Activated CD8-positive, alpha-beta memory T cell treated with anti-CD3 and anti-CD28 coated beads, Interleukin-2, amount 10 ng/mL, durations not matched to agents 7 days and 5 days (primary cell): ENCODE results near the gene VPS26C. TPM values are rescaled to one million over a fixed set of nuclear protein-coding genes. Genes with fewer than 3 reads are reported as not detected.
"Not testable (repeated sequence)": the region's sequence is repeated elsewhere in the genome, so short reads cannot be mapped to it uniquely, and the experiment has no call there.

ENCODE experiments used
- ATAC-seq: fragments of 150-1000 bp; cut with Tn5 transposase; one replicate; pipeline ENCODE4 v1.10.0; 2021; ENCODE audit warnings: moderate library complexity
- CTCF ChIA-PET: fragments of 350-600 bp; sonication (Branson Sonifier 250); formaldehyde crosslinking; loops from one replicate; lab custom pipeline; 2021; ENCODE audit warnings: antibody characterized with exemption; lab: Charles Lee
- DNase-seq: peaks from one replicate; pipeline ENCODE4 v3.0.0-alpha.2; 2020
- H3K27ac Mint-ChIP-seq: one replicate; pipeline ENCODE4 v1.8.0; 2021; ENCODE audit warnings: mild to moderate bottlenecking, mixed read lengths
- H3K27me3 Mint-ChIP-seq: one replicate; pipeline ENCODE4 v1.8.0; 2021; ENCODE audit warnings: mixed read lengths
- H3K36me3 Mint-ChIP-seq: one replicate; pipeline ENCODE4 v1.8.0; 2021; ENCODE audit warnings: mild to moderate bottlenecking, mixed read lengths
- H3K4me1 Mint-ChIP-seq: one replicate; pipeline ENCODE4 v1.8.0; 2021; ENCODE audit warnings: mixed read lengths
- H3K4me3 Mint-ChIP-seq: one replicate; pipeline ENCODE4 v1.8.0; 2021; ENCODE audit warnings: mild to moderate bottlenecking, moderate library complexity, mixed read lengths
- H3K9me3 Mint-ChIP-seq: one replicate; pipeline ENCODE4 v1.8.0; 2022; ENCODE audit warnings: low read depth, mixed read lengths
- total RNA-seq, 2 experiments: library from RNA; stranded (reverse); gene quantifications; one replicate each; pipeline ENCODE4 v1.2.3, GENCODE V29; 2021

Gene VPS26C
- total RNA-seq, 2 experiments from 2014 or later = 83.1 to 94.3 TPM

- H3K9me3 Mint-ChIP-seq, CTCF ChIA-PET, H3K27me3 Mint-ChIP-seq, H3K27ac Mint-ChIP-seq, DNase-seq, ATAC-seq: not testable (repeated sequence)
- peak overlapping the region; percentile 68 for H3K4me3 Mint-ChIP-seq
- H3K36me3 Mint-ChIP-seq = peaks cover 54% of the 10 kb centered on the region
- peaks cover 70% of the 10 kb centered on the region for H3K4me1 Mint-ChIP-seq
Observed at GRCh38 chr21:37222248-37222647, 44.9 kb downstream of the VPS26C start.

GRCh38 chr21:37220981-37221664 is 46.0 kb downstream of the VPS26C start:
- CTCF ChIA-PET = interaction anchor here (0.7 to 2.3 kb wide), 8 partner anchors 13 to 198 kb away, joined by 3 to 8 read pairs (median 3); no protein-coding TSS in a partner anchor
- H3K4me1 Mint-ChIP-seq = peaks cover 60% of the 10 kb centered on the region
- no peaks in the 10 kb centered on the region for H3K9me3 Mint-ChIP-seq
- peak overlapping the region; percentile 82 for H3K4me3 Mint-ChIP-seq
- DNase-seq (peak; percentile 97), ATAC-seq (peak; percentile 83)
- peak overlapping the region; percentile 94 for H3K27ac Mint-ChIP-seq
- no peaks in the 10 kb centered on the region for H3K27me3 Mint-ChIP-seq
- peaks cover 43% of the 10 kb centered on the region for H3K36me3 Mint-ChIP-seq

DNA sequence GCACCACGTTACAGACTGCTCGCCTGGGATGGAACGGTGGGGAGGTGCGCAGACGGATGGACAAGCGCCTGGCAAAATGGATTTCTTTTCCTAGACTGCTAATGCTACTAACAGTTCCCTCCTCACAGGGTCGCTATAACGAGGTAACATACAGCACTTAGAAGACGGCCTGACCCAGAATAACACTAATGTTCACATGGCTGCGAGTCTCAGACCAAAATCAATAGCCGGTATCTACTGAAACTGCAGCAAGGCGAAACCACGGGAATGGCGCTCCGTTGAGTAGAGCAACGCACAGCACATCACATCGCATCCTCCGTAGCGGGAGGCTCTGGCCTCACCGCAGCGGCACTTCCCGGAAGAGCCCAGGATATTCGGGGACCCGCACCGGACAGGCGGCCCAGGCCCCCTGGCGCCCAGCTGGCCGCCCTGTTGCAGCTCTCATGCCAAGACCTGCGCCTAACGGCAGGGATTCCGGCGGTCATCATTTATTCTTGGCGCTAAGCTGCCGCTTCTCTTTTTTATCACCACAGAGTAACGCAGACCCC is 46.6 kb downstream of the VPS26C start:
- CTCF ChIA-PET = interaction anchor here (0.7 to 2.3 kb wide), 9 partner anchors 13 to 199 kb away, joined by 3 to 8 read pairs (median 3); partner anchors contain the start of gene DYRK1A
- H3K27me3 Mint-ChIP-seq = no peaks in the 10 kb centered on the region
- peak overlapping the region; percentile 94 for H3K27ac Mint-ChIP-seq
- peaks cover 53% of the 10 kb centered on the region for H3K4me1 Mint-ChIP-seq
- DNase-seq (peak; percentile 67), ATAC-seq (peak; percentile 47)
- H3K4me3 Mint-ChIP-seq = peak overlapping the region; percentile 82
- H3K9me3 Mint-ChIP-seq = no peaks in the 10 kb centered on the region
- peaks cover 37% of the 10 kb centered on the region for H3K36me3 Mint-ChIP-seq

DNA sequence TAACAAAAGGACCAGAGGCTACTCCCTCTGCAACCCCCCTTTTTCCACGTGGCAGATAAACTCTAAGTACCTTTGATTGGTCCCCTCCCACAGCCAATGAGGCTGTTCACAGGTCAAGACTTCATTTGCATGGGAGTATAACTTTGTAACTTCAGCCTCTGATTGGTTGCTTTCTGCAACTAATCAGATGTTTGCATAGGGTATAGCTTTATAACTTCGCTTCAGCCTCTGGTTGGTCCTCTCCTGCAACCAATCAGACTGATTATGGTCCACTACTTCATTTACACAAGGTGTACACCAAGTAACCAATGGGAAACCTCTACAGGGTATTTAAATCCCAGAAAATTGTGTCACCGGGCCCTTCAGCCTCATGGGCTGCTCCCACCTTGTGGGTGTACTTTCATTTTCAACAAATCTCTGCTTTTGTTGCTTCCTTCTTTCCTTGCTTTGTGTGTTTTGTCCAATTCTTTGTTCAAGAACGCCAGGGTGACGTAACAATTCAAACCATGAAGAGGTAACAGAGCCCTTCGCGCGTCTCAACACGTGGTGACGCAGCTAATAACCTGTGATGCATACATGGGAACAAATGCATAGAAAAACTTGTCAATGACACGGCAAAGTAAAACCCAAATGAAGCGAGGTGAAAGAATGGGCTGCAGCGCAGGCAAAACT is 47.2 kb downstream of the VPS26C start:
- peak overlapping the region; percentile 82 for H3K4me3 Mint-ChIP-seq
- CTCF ChIA-PET = interaction anchor here (0.7 to 2.3 kb wide), 7 partner anchors 12 to 199 kb away, joined by 3 to 8 read pairs (median 4); partner anchors contain the start of gene DYRK1A
- ATAC-seq (no peak), DNase-seq (peak; percentile 53)
- peaks cover 47% of the 10 kb centered on the region for H3K4me1 Mint-ChIP-seq
- peaks cover 32% of the 10 kb centered on the region for H3K36me3 Mint-ChIP-seq
- no peaks in the 10 kb centered on the region for H3K27me3 Mint-ChIP-seq
- H3K27ac Mint-ChIP-seq = peak overlapping the region; percentile 94
- H3K9me3 Mint-ChIP-seq = no peaks in the 10 kb centered on the region

- H3K4me1 Mint-ChIP-seq = peaks cover 11% of the 10 kb centered on the region
- H3K36me3 Mint-ChIP-seq = peaks cover 8% of the 10 kb centered on the region
- peaks cover 3% of the 10 kb centered on the region for H3K27me3 Mint-ChIP-seq
- ATAC-seq (no peak), DNase-seq (no peak)
- no peak overlapping the region for H3K4me3 Mint-ChIP-seq
- no peak overlapping the region for H3K27ac Mint-ChIP-seq
- H3K9me3 Mint-ChIP-seq = no peaks in the 10 kb centered on the region
- CTCF ChIA-PET = no interaction called here
Observed at GRCh38 chr21:37214952-37215351, 52.2 kb downstream of the VPS26C start.

DNA sequence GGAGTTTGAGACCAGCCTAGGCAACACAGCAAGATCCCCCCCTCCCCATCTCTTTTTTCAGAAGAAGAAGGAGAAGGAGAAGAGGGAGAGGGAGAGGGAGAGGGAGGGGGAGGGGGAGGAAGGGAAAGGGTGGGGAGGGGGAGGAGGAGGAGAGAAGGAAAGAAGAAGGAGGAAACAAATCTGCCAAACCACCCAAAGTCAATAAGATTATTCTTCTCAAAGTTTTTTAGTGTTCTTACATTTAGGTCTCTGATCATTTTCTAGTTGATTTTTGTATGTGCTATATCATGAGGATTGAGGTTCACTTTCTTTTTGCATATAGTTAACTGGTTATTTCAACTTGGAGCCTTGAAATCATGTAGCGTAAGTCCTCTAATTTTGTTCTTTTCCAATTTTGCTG is 56.3 kb downstream of the VPS26C start:
- Mint-ChIP-seq H3K4me3 (no peak overlapping the region), H3K9me3 (no peaks in the 10 kb centered on the region), H3K27me3 (peaks cover 3% of the 10 kb centered on the region), H3K4me1 (peaks cover 17% of the 10 kb centered on the region), H3K27ac (no peak overlapping the region), H3K36me3 (peaks cover 3% of the 10 kb centered on the region)
- ATAC-seq (no peak), DNase-seq (no peak)
- CTCF ChIA-PET = no interaction called here

DNA sequence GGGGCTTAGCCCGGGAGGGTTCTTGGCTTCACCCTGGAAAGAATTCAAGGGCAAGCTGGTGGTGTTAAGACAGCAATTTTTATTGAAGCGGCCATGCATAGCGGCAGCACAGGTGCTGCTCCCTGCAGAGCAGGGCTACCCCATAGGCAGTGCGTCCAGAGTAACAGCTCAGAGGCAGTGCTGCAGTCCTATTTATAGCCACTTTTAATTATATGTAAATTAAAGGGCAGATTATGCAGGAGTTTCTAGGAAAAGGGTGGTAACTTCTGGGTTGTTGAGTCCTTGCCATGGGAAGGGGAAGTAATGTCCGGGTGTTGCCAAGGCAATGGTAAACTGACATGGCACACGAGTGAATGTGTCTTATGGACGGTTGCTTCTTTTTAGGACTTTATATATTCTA is 57.0 kb downstream of the VPS26C start:
- peaks cover 3% of the 10 kb centered on the region for H3K27me3 Mint-ChIP-seq
- H3K4me3 Mint-ChIP-seq = no peak overlapping the region
- CTCF ChIA-PET = no interaction called here
- DNase-seq (no peak), ATAC-seq (no peak)
- no peak overlapping the region for H3K27ac Mint-ChIP-seq
- peaks cover 17% of the 10 kb centered on the region for H3K4me1 Mint-ChIP-seq
- peaks cover 3% of the 10 kb centered on the region for H3K36me3 Mint-ChIP-seq
- H3K9me3 Mint-ChIP-seq = no peaks in the 10 kb centered on the region

GRCh38 chr21:37208741-37209225 is 58.4 kb downstream of the VPS26C start:
- DNase-seq (no peak), ATAC-seq (no peak)
- Mint-ChIP-seq H3K27me3 (peaks cover 3% of the 10 kb centered on the region), H3K36me3 (peaks cover 5% of the 10 kb centered on the region), H3K4me3 (no peak overlapping the region), H3K4me1 (peaks cover 17% of the 10 kb centered on the region), H3K27ac (no peak overlapping the region), H3K9me3 (no peaks in the 10 kb centered on the region)
- CTCF ChIA-PET = no interaction called here

GRCh38 chr21:37208056-37208721 is 58.9 kb downstream of the VPS26C start:
- CTCF ChIA-PET = interaction anchor here (0.7 to 1.2 kb wide), 3 partner anchors 13 to 166 kb away, joined by 3 to 5 read pairs (median 3); no protein-coding TSS in a partner anchor
- H3K27ac Mint-ChIP-seq = peak overlapping the region; percentile 67
- H3K27me3 Mint-ChIP-seq = peaks cover 3% of the 10 kb centered on the region
- H3K4me1 Mint-ChIP-seq = peaks cover 17% of the 10 kb centered on the region
- peak overlapping the region; percentile 11 for H3K4me3 Mint-ChIP-seq
- ATAC-seq (peak; percentile 82), DNase-seq (peak; percentile 61)
- H3K9me3 Mint-ChIP-seq = no peaks in the 10 kb centered on the region
- H3K36me3 Mint-ChIP-seq = peaks cover 5% of the 10 kb centered on the region

DNA sequence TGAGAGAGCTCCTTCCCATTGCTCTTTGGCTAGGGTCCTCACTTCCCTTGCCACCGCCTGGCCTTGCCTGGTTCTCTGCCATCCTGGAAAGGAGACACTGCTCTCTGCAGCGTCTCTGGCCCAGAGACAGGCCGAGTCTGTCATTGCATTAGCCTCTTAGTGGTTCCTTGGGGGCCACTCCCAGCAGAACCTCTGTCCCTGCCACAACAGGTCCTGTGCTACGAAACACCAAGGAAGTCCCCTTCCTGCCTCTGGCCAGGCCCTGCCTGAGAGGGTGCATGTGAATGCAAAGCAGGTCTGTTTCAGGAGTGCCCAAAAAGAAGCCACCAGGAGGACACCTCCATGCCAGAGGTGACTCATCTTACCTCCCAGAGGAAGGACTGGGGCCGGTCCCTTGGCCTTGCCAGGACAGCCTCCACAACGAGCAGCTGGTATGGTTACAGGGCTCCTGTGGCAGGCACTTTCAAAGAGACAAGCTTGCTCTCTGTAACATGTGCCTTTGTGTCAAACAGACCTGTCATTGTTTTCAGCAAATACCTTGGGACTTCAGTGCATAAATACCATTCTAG is 59.6 kb downstream of the VPS26C start:
- ATAC-seq (peak; percentile 58), DNase-seq (no peak)
- CTCF ChIA-PET = interaction anchor here (0.7 to 1.2 kb wide), 3 partner anchors 13 to 167 kb away, joined by 3 to 5 read pairs (median 3); no protein-coding TSS in a partner anchor
- Mint-ChIP-seq H3K27ac (peak overlapping the region; percentile 67), H3K4me3 (peak overlapping the region; percentile 11), H3K36me3 (peaks cover 7% of the 10 kb centered on the region), H3K9me3 (no peaks in the 10 kb centered on the region), H3K4me1 (peaks cover 17% of the 10 kb centered on the region), H3K27me3 (peaks cover 3% of the 10 kb centered on the region)

- Mint-ChIP-seq H3K4me3 (no peak overlapping the region), H3K27me3 (no peaks in the 10 kb centered on the region), H3K36me3 (peaks cover 5% of the 10 kb centered on the region), H3K27ac (no peak overlapping the region), H3K9me3 (no peaks in the 10 kb centered on the region), H3K4me1 (peaks cover 17% of the 10 kb centered on the region)
- ATAC-seq = no peak
- CTCF ChIA-PET = no interaction called here
- DNase-seq = no peak
Observed at GRCh38 chr21:37206496-37206895, 60.6 kb downstream of the VPS26C start.

- Mint-ChIP-seq H3K36me3 (peaks cover 7% of the 10 kb centered on the region), H3K9me3 (no peaks in the 10 kb centered on the region), H3K4me3 (no peak overlapping the region), H3K27me3 (no peaks in the 10 kb centered on the region), H3K27ac (no peak overlapping the region), H3K4me1 (peaks cover 17% of the 10 kb centered on the region)
- no peak for DNase-seq
- CTCF ChIA-PET = no interaction called here
- no peak for ATAC-seq
Observed at GRCh38 chr21:37204580-37204979, 62.6 kb downstream of the VPS26C start.
